ENCODE data around the gene DAP3. TPM values are rescaled to one million over a fixed set of nuclear protein-coding genes. Genes with fewer than 3 reads are reported as not detected.

The DAP3 gene
- total and polyA plus RNA-seq, 12 donors, result 82.3 to 141 (median 113) TPM

DNA sequence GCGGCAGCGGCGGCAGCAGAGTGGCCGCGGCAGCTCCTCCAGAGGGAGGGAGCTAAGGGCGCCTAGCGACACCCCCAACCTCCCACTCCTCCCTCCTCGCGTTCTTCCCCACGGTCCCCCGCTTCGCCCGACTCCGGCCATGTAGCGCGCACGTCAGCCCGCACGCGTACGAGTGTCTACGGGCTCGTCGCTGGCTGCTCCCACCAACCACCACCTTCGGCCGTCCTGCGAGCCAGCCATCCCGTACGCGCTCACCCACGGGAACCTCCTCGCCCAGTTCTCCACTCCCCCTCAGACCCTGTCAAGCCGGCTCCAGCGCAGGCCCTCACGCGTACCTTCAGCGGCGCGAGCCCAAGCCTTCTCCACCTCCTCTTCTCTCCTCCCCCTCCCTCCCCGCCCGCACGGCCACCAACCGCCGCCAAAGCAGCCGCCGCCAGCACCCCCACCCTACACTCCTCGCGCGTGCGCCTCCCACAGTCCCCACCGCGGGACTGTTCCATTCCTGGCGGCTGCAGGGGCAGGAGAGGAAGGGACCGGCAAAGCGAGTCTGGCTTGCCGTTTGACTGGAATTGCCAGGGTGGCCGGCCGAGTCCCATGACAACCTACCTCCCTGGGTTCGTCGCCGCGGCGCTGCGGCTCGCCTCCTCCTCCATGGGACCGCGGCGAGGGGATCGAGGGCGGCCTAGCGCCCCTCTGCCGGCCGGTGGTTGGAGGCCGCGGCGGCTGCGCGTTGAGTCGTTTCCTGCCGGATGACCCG lies 389 bp upstream of the DAP3 start, which contains the start of gene YY1AP1:
TSS of gene YY1AP1 (minus strand) at position 451 of the 757 bp plus-strand sequence. CDS start 8,338 bp downstream, outside the sequence.
- 0 to 1% methylated on average over 71 to 81 of the region's 81 CpGs for WGBS, 2 donors
- TF ChIP-seq, protein P1, sequence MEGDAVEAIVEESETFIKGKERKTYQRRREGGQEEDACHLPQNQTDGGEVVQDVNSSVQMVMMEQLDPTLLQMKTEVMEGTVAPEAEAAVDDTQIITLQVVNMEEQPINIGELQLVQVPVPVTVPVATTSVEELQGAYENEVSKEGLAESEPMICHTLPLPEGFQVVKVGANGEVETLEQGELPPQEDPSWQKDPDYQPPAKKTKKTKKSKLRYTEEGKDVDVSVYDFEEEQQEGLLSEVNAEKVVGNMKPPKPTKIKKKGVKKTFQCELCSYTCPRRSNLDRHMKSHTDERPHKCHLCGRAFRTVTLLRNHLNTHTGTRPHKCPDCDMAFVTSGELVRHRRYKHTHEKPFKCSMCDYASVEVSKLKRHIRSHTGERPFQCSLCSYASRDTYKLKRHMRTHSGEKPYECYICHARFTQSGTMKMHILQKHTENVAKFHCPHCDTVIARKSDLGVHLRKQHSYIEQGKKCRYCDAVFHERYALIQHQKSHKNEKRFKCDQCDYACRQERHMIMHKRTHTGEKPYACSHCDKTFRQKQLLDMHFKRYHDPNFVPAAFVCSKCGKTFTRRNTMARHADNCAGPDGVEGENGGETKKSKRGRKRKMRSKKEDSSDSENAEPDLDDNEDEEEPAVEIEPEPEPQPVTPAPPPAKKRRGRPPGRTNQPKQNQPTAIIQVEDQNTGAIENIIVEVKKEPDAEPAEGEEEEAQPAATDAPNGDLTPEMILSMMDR (IDR thresholded peaks at IDR 0.05), result peak in 4 of 9 donors; percentile 11 to 27 (median 16)
- H3K4me1 ChIP-seq, result peaks cover 9 to 61% (median 46%) of the 10 kb centered on the region in 9 donors
- DNase-seq (peak; percentile 93 to 94), ATAC-seq (peak; percentile 95 to 98 (median 97))
- H3K9me3 ChIP-seq, result peaks cover 0 to 3% (median 0%) of the 10 kb centered on the region in 11 donors
- H3K27ac ChIP-seq, result peak within 1 kb of the TSS; percentile 91 to 100 (median 98)
- no peaks in the 10 kb centered on the region for H3K27me3 ChIP-seq
- H3K36me3 ChIP-seq, result peaks cover 0 to 29% (median 12%) of the 10 kb centered on the region in 9 donors
- H3K4me3 ChIP-seq, result peak within 1 kb of the TSS; percentile 85 to 100 (median 93)
- intact Hi-C loops (cut with DNase I), result no loop called here

DNA sequence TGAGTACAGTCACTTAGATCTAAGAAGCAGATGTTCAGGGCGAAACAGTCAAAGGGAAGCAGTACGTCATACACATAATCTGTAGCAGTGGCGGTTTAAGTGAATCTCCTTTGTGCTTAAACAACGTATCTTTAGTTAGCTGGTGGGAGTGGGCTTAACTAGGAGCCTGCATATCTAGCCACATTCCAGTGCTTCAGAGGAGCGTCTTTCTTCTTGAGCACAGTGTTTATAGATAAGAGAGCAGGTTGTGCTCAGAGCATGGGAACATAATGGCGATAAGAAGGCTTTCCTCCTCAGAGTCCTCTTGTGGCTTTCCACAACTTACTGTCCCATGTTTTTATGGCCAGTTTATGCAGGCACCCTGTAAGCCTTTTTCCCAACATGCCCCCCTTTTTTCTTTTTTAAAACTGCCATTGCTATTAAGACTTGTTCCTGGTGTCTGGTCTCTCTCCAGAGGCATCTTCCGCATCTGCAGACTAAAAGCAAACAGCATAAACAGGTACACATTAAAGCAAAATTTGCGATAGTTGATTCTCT lies 3.2 kb downstream of the DAP3 start:
- peaks cover 9 to 55% (median 41%) of the 10 kb centered on the region in 9 donors for H3K4me1 ChIP-seq
- 86 to 87% methylated on average over 8 of the region's 8 CpGs for WGBS, 2 donors
- no peak for DNase-seq
- H3K9me3 ChIP-seq, result peaks cover 0 to 3% (median 0%) of the 10 kb centered on the region in 11 donors
- no peak overlapping the region for H3K4me3 ChIP-seq
- intact Hi-C loops (cut with DNase I), result no loop called here
- TF ChIP-seq, protein P1 (IDR thresholded peaks at IDR 0.05), result no peak
- no peaks in the 10 kb centered on the region for H3K27me3 ChIP-seq
- no peak for ATAC-seq
- peaks cover 0 to 27% (median 12%) of the 10 kb centered on the region in 9 donors for H3K36me3 ChIP-seq
- no peak overlapping the region for H3K27ac ChIP-seq

DNA sequence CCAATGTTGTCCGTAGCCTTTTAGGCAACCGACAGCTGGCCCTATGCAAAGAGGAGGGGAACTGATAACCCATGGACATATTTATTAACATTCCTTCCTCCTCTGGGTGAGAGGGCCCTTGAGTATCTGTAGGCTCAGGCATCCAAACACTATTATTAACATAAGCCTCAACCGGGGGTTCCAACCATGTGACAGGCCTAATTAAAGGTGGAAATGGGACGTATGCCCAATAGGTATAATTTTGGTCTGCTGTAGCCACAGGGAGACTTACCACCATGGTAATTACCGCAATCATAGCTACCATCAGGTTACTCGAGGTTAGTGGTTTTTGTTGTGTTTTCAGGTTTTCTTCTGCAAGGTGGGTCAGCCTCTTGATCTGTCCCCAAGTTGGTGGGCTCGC lies 5.3 kb downstream of the DAP3 start:
- TF ChIP-seq, protein P1 (IDR thresholded peaks at IDR 0.05), result no peak
- Histone ChIP-seq H3K4me3 (no peak overlapping the region), H3K9me3 (peaks cover 0 to 10% (median 0%) of the 10 kb centered on the region in 11 donors), H3K27me3 (no peaks in the 10 kb centered on the region), H3K4me1 (peaks cover 9 to 55% (median 41%) of the 10 kb centered on the region in 9 donors), H3K27ac (peak overlapping the region in 1 of 10 donors; percentile 55), H3K36me3 (peaks cover 0 to 27% (median 12%) of the 10 kb centered on the region in 9 donors)
- peak in 2 of 8 donors; percentile 19 to 28 for ATAC-seq
- WGBS, 2 donors, result 72 to 75% methylated on average over 7 of the region's 7 CpGs
- intact Hi-C loops (cut with DNase I), result no loop called here
- no peak for DNase-seq

DNA sequence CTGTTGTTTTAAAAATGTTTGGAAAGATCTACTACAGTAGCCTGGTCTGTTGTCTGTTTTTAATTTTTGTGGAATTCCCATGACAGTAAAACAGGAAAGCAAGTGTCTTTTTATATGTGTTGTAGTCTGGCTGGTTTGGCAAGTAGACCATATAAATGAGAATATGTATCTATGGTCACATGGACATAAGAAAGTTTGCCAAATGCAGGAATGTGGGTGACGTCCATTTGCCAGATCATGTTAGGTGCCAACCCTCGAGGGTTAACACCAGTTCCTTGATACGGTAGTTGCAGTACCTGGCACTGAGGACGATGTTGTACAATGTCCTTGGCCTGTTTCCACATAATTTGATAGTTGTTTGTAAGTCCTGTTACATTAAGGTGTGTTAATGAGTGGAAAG lies 6.2 kb downstream of the DAP3 start:
- 14 to 18% methylated on average over 4 of the region's 4 CpGs for WGBS, 2 donors
- Histone ChIP-seq H3K36me3 (peaks cover 0 to 27% (median 12%) of the 10 kb centered on the region in 9 donors), H3K4me3 (no peak overlapping the region), H3K9me3 (peaks cover 0 to 10% (median 0%) of the 10 kb centered on the region in 11 donors), H3K27ac (peak overlapping the region in 1 of 10 donors; percentile 55), H3K27me3 (no peaks in the 10 kb centered on the region), H3K4me1 (peaks cover 4 to 48% (median 33%) of the 10 kb centered on the region in 9 donors)
- ATAC-seq (peak in 4 of 8 donors; percentile 42 to 73 (median 52)), DNase-seq (no peak)
- intact Hi-C loops (cut with DNase I), result no loop called here
- TF ChIP-seq, protein P1 (IDR thresholded peaks at IDR 0.05), result no peak

All from heart right ventricle (tissue), 16 donors.